Heart left ventricle (tissue), 16 donors: ENCODE results near the gene RABEP1. TPM values are rescaled to one million over a fixed set of nuclear protein-coding genes. Genes with fewer than 3 reads are reported as not detected.

Experiments
- ATAC-seq, 4 donors: fragments of 200-7000 bp; cut with Tn5 transposase; one replicate each; pipeline ENCODE4 v1.9.1; 2020 to 2022; ENCODE audit warnings: moderate library complexity in 4 of 4, mild to moderate bottlenecking in 3 of 4, moderate number of reproducible peaks in 1 of 4
- DNase-seq, 5 donors: peaks; one replicate each; pipeline ENCODE4 v3.0.0-alpha.2; 2020
- H3K27ac ChIP-seq, 12 donors: fragments of 200-600 bp; sonication (generic) in 4 of 12; one replicate each; pipeline versions ENCODE4 v1.5.0 to v1.8.0; 2016 to 2022; ENCODE audit warnings: mild to moderate bottlenecking in 2 of 12
- H3K27me3 ChIP-seq, 9 donors: fragments of 200-600 bp; sonication (generic) in 2 of 9; one replicate each; pipeline versions ENCODE4 v1.5.1 to v1.8.0; 2016 to 2022; ENCODE audit warnings: mild to moderate bottlenecking in 3 of 9
- H3K36me3 ChIP-seq, 9 donors: fragments of 200-600 bp; sonication (generic) in 2 of 9; one replicate each; pipeline versions ENCODE4 v1.5.0 to v1.8.0; 2018 to 2022; ENCODE audit warnings: mild to moderate bottlenecking in 2 of 9
- H3K4me1 ChIP-seq, 12 donors: fragments of 200-600 bp; sonication (generic) in 4 of 12; one replicate each; pipeline versions ENCODE4 v1.5.0 to v1.8.0; 2016 to 2022; ENCODE audit warnings: mild to moderate bottlenecking in 3 of 12
- H3K4me3 ChIP-seq, 12 donors: fragments of 200-600 bp; sonication (generic) in 4 of 12; one replicate each; pipeline versions ENCODE4 v1.5.0 to v1.8.0; 2017 to 2022; ENCODE audit warnings: mild to moderate bottlenecking in 9 of 12, moderate library complexity in 4 of 12
- H3K9me3 ChIP-seq, 12 donors: fragments of 200-600 bp; sonication (generic) in 4 of 12; one replicate each; pipeline versions ENCODE4 v1.5.0 to v1.8.0; 2016 to 2022; ENCODE audit warnings: mild to moderate bottlenecking in 1 of 12
- CTCF ChIP-seq, 12 donors: fragments of 200-600 bp; sonication (generic) in 4 of 12; IDR thresholded peaks; one replicate each; pipeline versions ENCODE4 v1.5.0 to v1.8.0; 2018 to 2022; ENCODE audit warnings: antibody characterized with exemption in 12 of 12, mild to moderate bottlenecking in 5 of 12
- POLR2A ChIP-seq, 2 donors: fragments of 450-650 bp; IDR thresholded peaks; one replicate each; pipeline ENCODE4 v1.6.1; 2017; ENCODE audit warnings: antibody characterized with exemption in 2 of 2, mild to moderate bottlenecking in 2 of 2, moderate library complexity in 2 of 2
- WGBS, 4 donors: extraction: QIAGEN DNeasy Blood & Tissue Kit in 2 of 4; methylation state at CpG; one replicate each; pipeline versions ENCODE4 v1.1.5 to v1.1.7; 2013 to 2018; 5-methylcytosine and 5-hydroxymethylcytosine counted together
- intact Hi-C, 10 donors: fragments of 100-400 bp; cut with DNase I; formaldehyde crosslinking; loops; one replicate each; pipeline versions ENCODE4 v1.11.1 to v1.14.2; 2022
- polyA plus RNA-seq, 2 donors: library from polyadenylated mRNA; stranded (reverse); fragments of 200-250 nt; gene quantifications; one replicate each; pipeline ENCODE4 v1.2.3, GENCODE V29; 2013
- total RNA-seq, 9 donors: library from RNA; depleted of rRNA in 2 of 9; stranded (reverse); fragments of >200 nt in 2 of 9; fragmentation: NEBNext Ultra II Directional in 3 of 9; extraction: Animal tissue kit (Norgen Biotek cat#: 25700) in 3 of 9; gene quantifications; one replicate each; pipeline versions ENCODE4 v1.1.0 to v1.2.4, GENCODE V29; 2016 to 2023
- donor health status: ischemic (EF 13 %, LVEDD 7.1; RV severe dilation, severe dysfunction).
- donor health status: healthy with polysubstance abuse.
- donor health status: DM: no; HTN: yes; CAD: no.
- donor health status: DM: no; HTN: no; CAD: no.
- donor health status: ischemic (EF 25% LVEDD 6.9; RV normal size, moderate dysfunction).
- donor health status: ischemic (EF 25% LVEDD 5.7; RV mildly dilated, moderate dysfunction).
- donor health status: healthy.
- donor health status: DM: yes; HTN: yes; CAD: no.
- donor health status: ischemic (EF 35%, LVEDD 5.7; RV mildly dilated, moderate dysfunction).
- donor health status: nonischemic (EF 11% LVEDD 7.7; RV severe dilation, severe dysfunction).
- donor health status: DM: yes; HTN: yes; CAD: no.
- donor health status: PGD.
- donor health status: ischemic (EF 29% LVEDD 5.4; RV normal size, mild dysfunction).
- donor health status: nonischemic (EF 23%, LVEDD 6.1; RV moderate dilation, normal function).

RABEP1 gene
- total and polyA plus RNA-seq, 11 donors = 23.5 to 70.4 (median 52.0) TPM

GRCh38 chr17:5434984-5435383 lies 152.9 kb downstream of the RABEP1 start:
- intact Hi-C loops = no loop called here
- peaks cover 0 to 79% (median 71%) of the 10 kb centered on the region in 9 donors for H3K36me3 ChIP-seq
- peaks cover 0 to 38% (median 16%) of the 10 kb centered on the region in 12 donors for H3K4me1 ChIP-seq
- TF ChIP-seq CTCF (IDR thresholded peaks at IDR 0.05) = no peak
- TF ChIP-seq POLR2A (IDR thresholded peaks at IDR 0.05) = no peak
- no peak for DNase-seq
- no peaks in the 10 kb centered on the region for H3K9me3 ChIP-seq
- H3K27me3 ChIP-seq = no peaks in the 10 kb centered on the region
- no peak overlapping the region for H3K27ac ChIP-seq
- no peak for ATAC-seq
- H3K4me3 ChIP-seq = no peak overlapping the region
- 93 to 95% (median 94%) methylated on average over 2 of the region's 2 CpGs for WGBS, 4 donors

Other genes starting within 250 kb of the RABEP1 start
- gene SLC52A1, start 246.9 kb upstream of the RABEP1 start, total RNA-seq = under 1 TPM in 1 of 9 donors, not detected in 8; 0.12 TPM
- gene SLC52A1, start 246.9 kb upstream of the RABEP1 start, polyA plus RNA-seq = not detected
- 10 to 100 TPM in 5 of 9 donors, 1 to 10 TPM in 4; 4.6 to 14.5 (median 11.1) TPM for gene ZFP3, start 203.8 kb upstream of the RABEP1 start, total RNA-seq
- gene ZFP3, start 203.8 kb upstream of the RABEP1 start, polyA plus RNA-seq = 1 to 10 TPM; 4.0 to 4.9 TPM
- gene ZNF232, start 170.4 kb upstream of the RABEP1 start, total RNA-seq = 1 to 10 TPM; 2.2 to 6.5 (median 4.4) TPM
- gene ZNF232, start 170.4 kb upstream of the RABEP1 start, polyA plus RNA-seq = 1 to 10 TPM; 3.0 to 5.8 TPM
- gene USP6, start 166.3 kb upstream of the RABEP1 start, total RNA-seq = 1 to 10 TPM in 1 of 9 donors, under 1 TPM in 6, not detected in 2; 0.05 to 1.6 (median 0.08) TPM
- gene USP6, start 166.3 kb upstream of the RABEP1 start, polyA plus RNA-seq = under 1 TPM; 0.01 to 0.04 TPM
- gene ZNF594, start 90.4 kb upstream of the RABEP1 start, total RNA-seq = 1 to 10 TPM; 3.5 to 9.3 (median 7.2) TPM
- gene ZNF594, start 90.4 kb upstream of the RABEP1 start, polyA plus RNA-seq = 1 to 10 TPM; 3.2 to 3.3 TPM
- 10 to 100 TPM in 1 of 9 donors, 1 to 10 TPM in 2, under 1 TPM in 6; 0.25 to 17.2 (median 0.72) TPM for gene SCIMP, start 47.4 kb upstream of the RABEP1 start, total RNA-seq
- under 1 TPM; 0.11 to 0.98 TPM for gene SCIMP, start 47.4 kb upstream of the RABEP1 start, polyA plus RNA-seq
- gene NUP88, start 137.4 kb downstream of the RABEP1 start, total RNA-seq = 10 to 100 TPM; 27.5 to 51.8 (median 35.9) TPM
- gene NUP88, start 137.4 kb downstream of the RABEP1 start, polyA plus RNA-seq = 10 to 100 TPM; 58.0 to 69.6 TPM
- gene RPAIN, start 137.9 kb downstream of the RABEP1 start, total RNA-seq = 10 to 100 TPM; 23.5 to 46.2 (median 29.0) TPM
- 10 to 100 TPM; 40.4 to 41.7 TPM for gene RPAIN, start 137.9 kb downstream of the RABEP1 start, polyA plus RNA-seq
- gene C1QBP, start 156.9 kb downstream of the RABEP1 start, total RNA-seq = 100 to 1,000 TPM; 108 to 159 (median 121) TPM
- gene C1QBP, start 156.9 kb downstream of the RABEP1 start, polyA plus RNA-seq = 100 to 1,000 TPM; 150 to 173 TPM
- gene DHX33, start 186.7 kb downstream of the RABEP1 start, total RNA-seq = 1 to 10 TPM; 4.7 to 8.6 (median 7.5) TPM
- gene DHX33, start 186.7 kb downstream of the RABEP1 start, polyA plus RNA-seq = 1 to 10 TPM; 2.1 to 5.6 TPM
- gene DERL2, start 203.9 kb downstream of the RABEP1 start, total RNA-seq = 10 to 100 TPM; 21.8 to 42.9 (median 29.5) TPM
- gene DERL2, start 203.9 kb downstream of the RABEP1 start, polyA plus RNA-seq = 10 to 100 TPM; 36.4 to 48.1 TPM
- gene MIS12, start 204.3 kb downstream of the RABEP1 start, total RNA-seq = 10 to 100 TPM in 5 of 9 donors, 1 to 10 TPM in 4; 6.6 to 12.1 (median 11.0) TPM
- gene MIS12, start 204.3 kb downstream of the RABEP1 start, polyA plus RNA-seq = 10 to 100 TPM in 1 of 2 donors, 1 to 10 TPM in 1; 5.2 to 14.2 TPM